ENCODE results near the gene SLC25A48.

DNA sequence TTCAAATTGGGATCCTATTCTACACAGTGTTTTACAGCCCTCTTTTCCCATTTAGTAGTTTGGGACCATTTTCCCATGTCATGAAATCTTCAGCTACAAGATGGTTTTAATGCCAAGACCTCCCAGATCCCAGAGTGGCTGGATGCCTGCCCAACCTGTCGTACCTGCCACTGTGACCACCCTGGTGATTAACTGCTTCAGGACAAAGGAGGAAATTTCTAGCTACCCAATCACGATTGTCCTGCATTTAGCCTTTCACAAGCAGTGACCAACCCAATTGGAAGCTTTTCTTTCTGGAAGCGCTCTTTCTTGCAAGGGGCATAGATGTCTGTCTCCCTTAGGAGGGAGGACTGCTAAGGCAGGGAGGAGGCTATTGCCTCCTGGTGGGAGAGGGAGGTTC, 47.4 kb downstream of the SLC25A48 start:
- no peak for TF ChIP-seq POLR2AphosphoS5 (IDR thresholded peaks at IDR 0.05; ENCODE audit: low read depth, low read length)
- TF ChIP-seq POLR2A (IDR thresholded peaks at IDR 0.05; ENCODE audit: low read depth, low read length) = no peak
- TF ChIP-seq TAF1 (IDR thresholded peaks at IDR 0.05; ENCODE audit: low read depth, low read length) = no peak
- no peak for TF ChIP-seq PAX5 (IDR thresholded peaks at IDR 0.05; ENCODE audit: insufficient read depth, low read length, severe bottlenecking)
- no peak for TF ChIP-seq SPI1 (IDR thresholded peaks at IDR 0.05; ENCODE audit: low read depth, low read length)

Measured in GM12891 (cell line).